Left cardiac atrium (tissue), 4 donors: ENCODE data around the gene RAPGEF5. TPM values are rescaled to one million over a fixed set of nuclear protein-coding genes. Genes with fewer than 3 reads are reported as not detected.

Source experiments
- ATAC-seq, 2 donors: fragments of 200-7000 bp; cut with Tn5 transposase; one replicate each; pipeline ENCODE4 v1.9.1; 2020; ENCODE audit warnings: mild to moderate bottlenecking in 2 of 2, moderate library complexity in 2 of 2
- DNase-seq: peaks from one replicate; pipeline ENCODE4 v3.0.0-alpha.2; 2020
- intact Hi-C, 2 donors: fragments of 100-400 bp; cut with DNase I; formaldehyde crosslinking; loops; one replicate each; pipeline versions ENCODE4 v1.14.1 to v1.15.1; 2022 to 2023
- total RNA-seq, 2 donors: library from RNA; stranded (reverse); fragmentation: NEBNext Ultra II Directional; extraction: Animal tissue kit (Norgen Biotek cat#: 25700); gene quantifications; one replicate each; pipeline ENCODE4 v1.2.1, GENCODE V29; 2021
- donor health status: DM: no; HTN: yes; CAD: no.
- donor health status: DM: no; HTN: yes; CAD: no; lungs with severe emphysema.
- donor health status: DM: yes; HTN: yes; CAD: no.
- donor health status: Dilated cardiomyopathy.

Gene RAPGEF5
- total RNA-seq, 2 donors from 2014 or later: 15.9 to 29.8 TPM

DNA sequence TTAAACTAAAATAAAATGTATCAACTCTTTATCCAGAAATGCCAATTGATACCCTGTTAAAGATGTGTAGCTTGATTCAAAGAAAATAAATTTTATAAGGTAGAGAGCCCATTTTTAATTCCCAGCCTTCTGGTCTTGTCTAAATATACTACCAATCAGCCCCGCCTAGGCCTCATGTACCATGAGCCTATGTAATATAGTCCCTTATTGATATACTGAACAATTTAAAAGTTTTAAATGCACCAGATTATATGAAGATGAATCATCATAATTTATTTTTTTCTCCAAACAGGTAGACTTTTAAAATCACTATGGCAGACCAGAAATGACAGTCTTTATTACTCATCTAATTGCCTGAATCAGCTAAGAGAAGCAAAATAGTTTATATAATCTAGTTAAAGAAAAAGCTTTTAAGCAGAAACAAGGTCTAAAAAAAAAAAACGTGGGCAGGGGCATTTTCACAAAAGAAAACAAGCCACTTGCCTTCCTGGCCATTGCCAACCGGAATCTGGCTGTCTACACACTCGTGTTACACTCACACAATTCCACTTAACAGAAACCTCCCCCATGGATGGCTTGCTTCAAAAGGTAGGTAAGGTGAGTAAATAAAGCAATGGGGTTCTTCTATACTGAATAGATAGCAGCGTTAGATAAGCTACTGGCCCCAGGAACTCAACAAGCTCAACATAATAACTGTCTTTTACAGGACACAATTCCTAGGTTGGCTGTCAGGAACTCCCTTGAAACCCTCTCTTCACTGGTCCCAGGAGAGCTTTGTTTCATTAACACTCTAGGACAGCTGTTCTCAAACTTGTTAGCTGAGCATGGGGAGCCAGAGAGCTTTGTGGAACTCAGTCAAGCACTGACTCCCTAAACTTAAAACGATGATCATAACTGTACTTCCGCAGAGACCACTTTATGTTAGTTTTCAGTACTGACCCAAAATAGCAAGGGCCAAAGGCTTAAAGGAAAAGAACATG, 37.2 kb downstream of the RAPGEF5 start:
- DNase-seq: no peak
- ATAC-seq: no peak
- intact Hi-C loops: no loop called here

DNA sequence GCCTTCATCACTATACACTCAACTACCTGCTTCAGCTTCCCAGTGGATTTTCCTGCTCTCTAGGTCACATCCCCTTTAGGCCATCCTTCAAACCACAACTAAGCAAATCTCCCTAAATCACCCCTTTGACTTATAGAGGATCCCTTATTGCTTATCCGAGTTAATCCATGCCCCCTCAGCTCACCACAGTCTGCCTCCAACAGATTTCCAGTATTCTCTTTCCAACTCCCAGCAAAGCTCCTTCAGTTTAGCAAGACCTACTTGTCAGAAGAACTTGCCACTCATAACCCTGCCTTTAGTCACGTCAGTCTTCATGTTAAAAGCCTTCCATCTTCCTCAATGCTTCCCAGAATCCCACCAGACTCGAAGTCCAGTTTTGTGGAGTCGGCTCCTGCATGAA, 38.6 kb downstream of the RAPGEF5 start:
- intact Hi-C loops: no loop called here
- DNase-seq (no peak), ATAC-seq (no peak)

DNA sequence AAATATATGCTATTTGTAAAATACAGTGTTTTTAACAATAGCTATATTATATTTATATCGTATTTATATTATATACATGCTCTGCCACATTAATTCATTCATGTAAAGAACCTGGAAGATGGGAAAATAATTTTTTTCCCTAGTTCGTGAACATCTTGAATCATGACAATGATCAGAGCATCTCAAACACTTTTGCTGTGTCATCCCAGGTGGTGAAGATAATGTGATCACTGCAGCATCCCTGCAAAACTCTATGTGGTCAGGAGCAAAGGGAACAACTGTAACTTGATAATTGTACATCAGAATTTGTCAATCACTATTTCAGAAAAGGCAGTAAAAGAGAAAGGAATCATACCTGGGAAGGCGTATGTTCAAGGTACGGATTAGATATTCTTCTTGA, 39.3 kb downstream of the RAPGEF5 start:
- intact Hi-C loops: no loop called here
- ATAC-seq: no peak
- no peak for DNase-seq

DNA sequence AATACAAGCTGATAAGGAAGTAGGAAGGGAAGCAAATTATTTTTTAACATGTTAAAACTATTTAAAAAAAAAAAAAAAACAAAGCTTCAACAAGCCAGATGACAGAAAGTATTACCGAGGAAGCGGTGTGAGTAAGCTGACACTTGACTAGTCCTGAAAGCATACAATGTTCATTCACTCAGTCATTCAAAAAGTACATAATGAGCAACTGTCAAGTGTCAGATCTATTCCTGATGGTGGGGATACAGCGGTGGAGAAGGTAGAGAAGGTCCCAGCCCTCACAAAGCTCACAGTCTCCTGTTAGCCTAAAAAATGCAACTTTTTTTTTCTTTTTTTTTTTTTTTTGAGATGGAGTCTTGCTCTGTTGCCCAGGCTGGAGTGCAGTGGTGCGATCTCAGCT, 40.0 kb downstream of the RAPGEF5 start:
- intact Hi-C loops: no loop called here
- ATAC-seq (no peak), DNase-seq (no peak)

DNA sequence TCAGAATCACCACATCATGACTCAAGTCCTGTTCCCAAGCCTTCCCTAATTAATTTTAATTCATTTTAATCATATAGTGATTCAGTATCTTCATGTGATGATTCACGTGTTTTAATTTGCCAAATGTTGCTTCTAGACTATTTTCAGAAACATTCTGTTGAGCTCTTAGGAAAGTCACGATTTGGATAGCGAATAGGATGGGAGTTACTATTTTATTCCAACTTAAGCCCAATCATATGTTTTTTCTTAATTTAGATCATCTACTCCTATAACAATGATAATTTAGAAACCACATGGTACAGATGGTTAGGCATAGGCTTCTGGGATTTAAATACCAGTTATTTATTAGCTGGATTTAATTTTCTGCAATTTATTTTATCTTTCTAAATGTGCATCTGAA, 49.1 kb downstream of the RAPGEF5 start:
- intact Hi-C loops: loop anchor here in 1 of 2 donors (10.0 kb wide), 1 partner anchor 147 kb away; no protein-coding TSS in a partner anchor
- no peak for DNase-seq
- no peak for ATAC-seq

DNA sequence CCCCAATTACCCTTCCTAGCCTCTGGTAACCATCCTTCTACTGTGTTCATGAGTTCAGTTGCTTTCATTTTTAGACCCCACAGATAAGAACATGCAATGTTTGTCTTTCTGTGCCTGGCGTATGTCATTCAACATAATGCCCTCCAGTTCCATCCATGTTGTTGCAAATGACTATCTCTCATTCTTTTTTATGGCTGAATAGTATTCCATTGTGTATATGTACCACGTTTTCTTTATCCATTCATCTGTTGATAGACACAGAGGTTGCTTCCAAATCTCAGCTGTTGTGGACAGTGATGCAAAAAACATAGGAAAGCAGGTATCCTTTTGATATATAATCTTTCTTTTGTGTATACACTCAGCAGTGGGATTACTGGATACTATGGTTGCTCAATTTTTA, 51.2 kb downstream of the RAPGEF5 start:
- ATAC-seq (no peak), DNase-seq (no peak)
- intact Hi-C loops: loop anchor here in 1 of 2 donors (10.0 kb wide), 1 partner anchor 149 kb away; no protein-coding TSS in a partner anchor

DNA sequence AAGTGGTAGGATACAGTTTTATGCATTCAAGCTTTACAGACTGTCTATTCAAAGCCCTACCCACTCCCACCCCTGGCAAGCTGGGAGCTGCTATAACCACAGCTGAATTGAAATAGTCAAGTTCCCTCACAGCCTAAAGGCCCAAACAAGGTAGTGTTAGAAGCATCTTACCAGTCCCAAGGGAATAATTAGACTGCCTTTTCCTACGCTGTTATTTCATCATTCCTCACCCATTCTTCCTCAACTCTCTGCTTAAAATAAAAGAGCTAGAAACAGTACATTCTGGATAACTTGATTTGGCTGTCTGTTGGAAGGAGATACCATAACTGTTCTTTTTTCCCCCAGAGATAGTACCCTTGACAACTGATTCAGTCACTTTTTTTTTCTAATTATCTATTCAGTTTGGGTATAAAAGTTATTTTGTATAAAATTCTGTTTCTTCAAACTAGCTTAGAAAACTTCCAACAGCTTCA, 54.0 kb downstream of the RAPGEF5 start:
- no peak for DNase-seq
- ATAC-seq: no peak
- intact Hi-C loops: loop anchor here in 1 of 2 donors (10.0 kb wide), 1 partner anchor 152 kb away; no protein-coding TSS in a partner anchor

DNA sequence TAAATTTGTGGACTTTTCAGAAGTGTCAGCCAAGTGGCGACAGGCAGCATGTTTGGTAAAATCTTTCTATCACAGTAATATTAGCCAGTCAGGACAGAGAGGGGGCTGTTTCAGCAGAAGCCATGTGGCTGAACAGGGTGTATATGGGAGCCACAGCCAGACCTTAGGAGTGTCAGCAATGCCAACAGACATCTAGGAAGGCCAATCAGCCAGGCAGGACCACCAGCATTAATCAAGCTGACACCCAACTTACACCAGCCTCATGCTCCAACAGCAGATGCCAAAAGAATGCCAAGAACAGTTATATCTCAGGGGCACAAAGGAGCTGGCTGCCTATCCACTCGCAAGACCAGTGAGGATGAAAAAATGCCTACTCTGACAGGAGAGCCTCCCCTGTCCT, 54.8 kb downstream of the RAPGEF5 start:
- no peak for DNase-seq
- no peak for ATAC-seq
- intact Hi-C loops: loop anchor here in 1 of 2 donors (10.0 kb wide), 1 partner anchor 153 kb away; no protein-coding TSS in a partner anchor

DNA sequence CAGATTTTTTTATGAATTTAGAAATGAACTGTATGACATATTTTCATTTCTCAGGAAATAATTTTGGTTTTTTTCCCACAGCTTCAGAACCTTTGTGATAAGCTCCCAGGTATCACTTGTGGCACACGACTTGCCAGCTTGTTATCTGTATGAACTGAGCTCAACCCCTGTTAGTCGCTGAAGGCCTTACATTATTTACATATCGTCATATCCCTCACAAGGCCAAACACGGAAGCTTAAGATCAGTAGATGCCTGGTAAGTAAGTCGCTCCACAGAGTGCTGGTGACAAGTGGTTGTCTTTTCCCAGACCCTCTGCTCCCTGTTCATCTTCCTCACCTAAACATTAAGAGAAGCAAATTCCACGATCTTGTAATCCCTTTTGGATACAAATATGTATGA, 55.2 kb downstream of the RAPGEF5 start:
- intact Hi-C loops: loop anchor here in 1 of 2 donors (10.0 kb wide), 1 partner anchor 153 kb away; no protein-coding TSS in a partner anchor
- no peak for DNase-seq
- no peak for ATAC-seq

DNA sequence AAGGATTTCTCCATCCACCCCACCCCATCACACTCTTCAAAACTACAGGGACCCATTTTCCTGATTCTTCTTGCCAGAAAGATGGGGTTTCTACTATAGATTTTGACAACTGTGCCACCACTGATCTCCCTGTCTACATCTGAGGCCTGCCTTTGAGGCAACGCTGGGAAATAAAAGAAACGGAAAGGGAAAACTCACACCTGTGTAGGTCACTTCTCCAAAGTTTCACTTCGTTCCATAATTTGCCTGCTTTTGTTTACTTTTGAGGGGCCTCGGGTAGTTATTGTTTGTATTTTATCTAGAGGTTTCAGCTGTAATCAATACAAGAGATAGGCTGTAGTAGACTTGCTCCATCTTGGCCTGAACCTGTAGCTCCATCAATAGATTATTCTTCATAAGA, 56.1 kb downstream of the RAPGEF5 start:
- intact Hi-C loops: loop anchor here in 1 of 2 donors (10.0 kb wide), 1 partner anchor 154 kb away; no protein-coding TSS in a partner anchor

DNA sequence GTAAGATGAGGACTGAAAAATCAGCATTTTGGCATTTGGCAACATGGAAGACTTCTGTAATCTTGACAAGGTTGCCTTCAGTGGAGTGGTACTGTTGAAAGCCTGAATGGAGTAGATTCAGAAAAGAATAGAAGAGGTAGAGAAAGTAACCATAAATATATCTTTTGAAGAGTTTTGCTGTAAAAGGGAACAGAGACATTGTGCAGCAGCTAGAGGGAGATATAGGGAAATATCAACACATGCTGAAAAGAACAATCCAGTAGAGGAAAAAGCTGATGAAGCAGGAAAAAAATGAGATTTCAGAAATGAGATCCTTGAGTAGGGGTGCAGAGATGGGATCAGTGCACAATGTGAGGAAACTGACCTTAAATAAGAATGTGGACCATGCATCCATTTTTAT, 60.0 kb downstream of the RAPGEF5 start:
- no peak for ATAC-seq
- DNase-seq: no peak
- intact Hi-C loops: loop anchor here in 1 of 2 donors (10.0 kb wide), 2 partner anchors 182 to 188 kb away; no protein-coding TSS in a partner anchor

More for the DNA sequence above, 56.1 kb downstream of the RAPGEF5 start:
- no peak for DNase-seq
- ATAC-seq: no peak

DNA sequence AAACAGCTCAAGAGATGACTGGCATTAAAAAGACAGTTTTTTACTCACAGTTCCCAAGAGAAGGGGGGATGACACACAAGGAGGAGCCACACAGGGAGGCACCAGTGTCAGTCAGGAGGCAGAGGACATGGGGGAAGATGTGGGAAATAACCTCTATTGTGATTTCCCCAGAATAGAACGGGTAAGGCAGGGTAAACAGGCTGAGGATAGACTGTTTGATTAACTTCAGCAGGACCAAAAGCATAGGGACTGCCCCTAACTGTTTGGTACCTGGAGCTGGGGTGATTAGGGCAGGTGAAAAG, 60.7 kb downstream of the RAPGEF5 start:
- ATAC-seq (no peak), DNase-seq (no peak)
- intact Hi-C loops: loop anchor here in 1 of 2 donors (10.0 kb wide), 2 partner anchors 181 to 189 kb away; no protein-coding TSS in a partner anchor

DNA sequence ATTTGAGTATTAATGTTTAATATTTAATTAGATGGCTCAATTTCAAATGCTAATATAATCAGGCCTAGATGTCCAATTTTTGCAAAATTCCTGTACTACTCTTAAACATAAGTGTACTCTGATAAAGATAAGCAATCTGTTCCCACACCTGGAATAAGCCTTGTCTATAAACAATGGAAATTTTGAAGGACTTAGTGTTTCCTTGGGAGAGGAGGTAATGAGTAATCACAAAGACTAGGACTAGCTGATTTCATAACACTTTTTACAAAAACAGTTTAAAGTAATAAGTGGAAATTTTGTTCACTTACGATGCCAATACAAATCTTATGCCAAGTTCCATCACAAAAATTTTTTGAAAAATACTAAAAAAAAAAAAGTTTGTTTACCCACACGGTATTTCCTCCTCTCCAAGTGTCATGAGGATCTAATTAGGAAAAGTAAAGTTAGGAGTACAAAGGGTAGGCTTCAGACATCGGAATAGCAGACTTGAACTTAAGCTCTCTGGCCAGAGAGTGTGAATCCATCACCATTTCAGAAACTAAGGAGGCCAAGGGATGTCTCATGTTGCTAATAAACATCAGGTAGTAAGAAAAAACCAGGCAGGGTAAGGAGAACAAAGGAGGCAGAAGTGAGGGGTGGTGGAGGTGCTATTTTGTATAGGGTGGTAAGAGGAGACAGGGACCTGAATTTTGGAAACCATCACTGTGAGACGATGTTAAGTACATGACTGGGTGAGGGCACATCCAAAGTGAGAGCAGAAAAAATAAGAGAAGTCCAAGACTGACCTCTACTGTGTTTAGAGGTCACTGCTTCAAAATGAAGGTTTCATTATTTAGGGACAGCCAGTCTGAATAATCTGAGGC, 61.3 kb downstream of the RAPGEF5 start:
- no peak for DNase-seq
- intact Hi-C loops: loop anchor here in 1 of 2 donors (10.0 kb wide), 2 partner anchors 181 to 189 kb away; no protein-coding TSS in a partner anchor

DNA sequence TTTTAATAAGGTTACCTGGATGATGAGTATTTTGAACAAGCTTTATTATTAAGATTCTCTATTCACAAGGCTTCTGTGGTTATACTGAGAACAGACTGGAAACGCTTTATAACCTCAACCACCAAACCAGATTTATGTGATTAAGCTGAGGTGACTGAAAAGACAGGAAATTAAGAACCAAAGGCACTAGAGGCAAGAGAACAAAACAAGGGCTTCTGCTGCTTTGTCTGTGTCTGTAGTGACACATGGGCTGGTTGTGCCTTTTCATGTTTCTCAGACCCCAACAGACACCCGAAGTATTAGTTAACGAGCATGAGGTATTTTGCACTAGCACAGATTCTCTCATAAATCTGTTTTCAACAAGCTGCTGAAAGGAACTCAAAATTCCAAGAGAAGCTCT, 64.4 kb downstream of the RAPGEF5 start:
- DNase-seq (no peak), ATAC-seq (no peak)
- intact Hi-C loops: loop anchor here (5.0 to 10.0 kb wide), 3 partner anchors 178 to 192 kb away; no protein-coding TSS in a partner anchor

More for the DNA sequence above, 61.3 kb downstream of the RAPGEF5 start:
- peak in 1 of 2 donors; percentile 58 for ATAC-seq

DNA sequence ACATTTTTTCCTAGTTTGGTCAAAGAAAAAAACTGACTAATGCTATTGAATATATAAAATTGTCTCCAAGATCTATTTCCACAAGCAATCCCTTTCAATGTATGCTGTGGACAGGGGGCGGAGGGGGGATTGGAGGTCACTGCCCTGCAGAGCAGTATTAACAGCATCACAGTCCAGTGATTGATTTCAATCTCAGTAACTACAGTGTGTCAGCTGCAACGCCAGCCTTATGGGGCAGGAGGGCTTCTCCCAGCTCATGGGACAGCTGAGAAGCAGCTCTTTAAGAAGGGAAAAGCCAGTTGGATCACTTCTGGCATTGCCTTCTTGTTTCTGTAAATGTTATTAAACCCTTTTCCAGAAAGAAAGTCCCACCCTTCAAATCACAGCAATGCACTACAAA, 65.0 kb downstream of the RAPGEF5 start:
- intact Hi-C loops: loop anchor here (5.0 to 10.0 kb wide), 3 partner anchors 177 to 193 kb away; no protein-coding TSS in a partner anchor
- no peak for DNase-seq
- no peak for ATAC-seq

DNA sequence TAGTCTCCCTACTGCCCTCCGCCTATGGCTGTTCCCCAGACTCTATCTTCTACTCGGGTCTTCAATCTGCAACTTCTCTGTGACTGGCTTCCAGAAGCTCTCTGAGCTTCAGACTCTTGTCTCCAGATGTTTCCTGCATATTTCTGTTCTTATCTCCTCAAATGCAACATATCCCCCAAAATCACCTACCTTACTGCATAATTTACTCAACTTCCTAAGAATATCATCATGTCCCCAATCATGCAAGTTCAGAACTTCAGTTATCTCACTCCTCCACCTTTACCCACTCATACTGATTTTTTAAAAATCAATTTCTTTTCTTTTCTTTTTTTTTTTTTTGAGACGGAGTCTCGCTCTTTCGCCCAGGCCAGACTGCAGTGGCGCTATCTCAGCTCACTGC, 68.8 kb downstream of the RAPGEF5 start:
- DNase-seq: no peak
- no peak for ATAC-seq
- intact Hi-C loops: no loop called here

DNA sequence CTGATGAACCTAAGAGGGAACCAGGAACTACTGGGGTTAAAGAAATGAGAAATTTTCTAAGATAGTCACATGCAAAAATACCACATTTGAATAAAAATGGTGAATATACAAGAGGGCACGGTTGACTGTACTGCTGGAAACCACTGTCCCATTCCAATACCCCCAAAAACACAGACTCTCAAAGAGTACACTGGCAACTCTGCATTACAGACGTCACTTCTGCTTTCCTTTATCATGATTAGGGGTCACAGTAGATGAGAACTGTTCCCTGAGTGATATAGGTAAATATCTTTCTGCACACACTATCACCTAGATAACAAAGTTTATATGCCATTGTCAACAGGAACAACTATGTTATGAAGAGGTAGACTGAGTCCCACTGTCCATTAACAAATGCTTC, 69.5 kb downstream of the RAPGEF5 start:
- ATAC-seq: no peak
- intact Hi-C loops: no loop called here

DNA sequence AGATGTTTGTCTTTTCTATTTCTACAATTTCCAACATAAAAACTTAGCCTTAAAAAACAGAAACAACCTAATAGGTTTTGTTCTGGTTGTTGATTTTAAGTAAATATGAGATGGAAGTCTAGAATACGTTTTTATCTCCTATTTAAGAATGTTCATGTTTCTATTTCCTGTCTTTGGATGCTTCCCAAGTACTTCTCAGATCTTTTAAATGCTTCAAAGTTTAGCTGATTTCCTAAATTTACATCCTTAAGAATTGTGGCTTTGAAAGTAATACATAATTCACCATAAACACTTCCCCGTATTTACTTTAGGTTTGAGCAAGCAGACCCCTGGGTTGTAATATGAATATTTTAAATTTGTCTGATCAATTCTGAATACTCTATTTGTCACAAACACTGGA, 70.5 kb downstream of the RAPGEF5 start:
- intact Hi-C loops: no loop called here
- no peak for DNase-seq
- no peak for ATAC-seq

More for the DNA sequence above, 69.5 kb downstream of the RAPGEF5 start:
- DNase-seq: no peak

DNA sequence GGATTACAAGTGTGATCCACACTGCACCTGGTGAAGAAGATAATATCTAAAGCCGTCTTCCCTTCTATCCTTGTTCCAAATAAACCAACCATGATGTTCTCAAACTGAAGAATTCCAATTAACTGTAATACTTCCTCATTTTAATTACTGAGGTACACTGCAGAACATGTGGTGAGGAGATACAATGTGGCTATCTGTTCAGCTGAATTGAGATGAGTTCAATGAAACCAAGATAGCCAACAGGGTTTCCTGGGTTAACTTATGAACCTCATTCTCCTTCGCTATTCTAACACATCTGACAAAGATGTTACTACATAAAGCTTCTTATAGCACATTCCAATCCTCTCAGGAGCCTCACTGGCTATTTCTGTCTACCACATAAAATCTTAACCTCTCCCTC, 75.5 kb downstream of the RAPGEF5 start:
- no peak for DNase-seq
- ATAC-seq: no peak
- intact Hi-C loops: no loop called here
